HUES48 (cell line): Measurements from ENCODE around the gene TNS1.
"Not testable (repeated sequence)": the region's sequence is repeated elsewhere in the genome, so short reads cannot be mapped to it uniquely, and the experiment has no call there.

Experiments
- H3K27ac ChIP-seq: one replicate; pipeline ENCODE4 v1.7.0; 2013; ENCODE audit warnings: low read depth, low read length, inconsistent platforms
- H3K27me3 ChIP-seq: 2 replicates; pipeline ENCODE4 v1.6.1; 2013; ENCODE audit warnings: mild to moderate bottlenecking, low read length; ENCODE audit not compliant: control insufficient read depth, insufficient read depth
- H3K36me3 ChIP-seq: 2 replicates; pipeline ENCODE4 v1.6.1; 2013; ENCODE audit warnings: low read length; ENCODE audit not compliant: control insufficient read depth, insufficient read depth
- H3K4me1 ChIP-seq: 2 replicates; pipeline ENCODE4 v1.6.1; 2013; ENCODE audit warnings: mild to moderate bottlenecking, low read length; ENCODE audit not compliant: control insufficient read depth, insufficient read depth
- H3K4me3 ChIP-seq: 2 replicates; pipeline ENCODE4 v1.5.1; 2013; ENCODE audit warnings: mild to moderate bottlenecking, low read depth, low read length
- H3K9ac ChIP-seq: 2 replicates; pipeline ENCODE4 v1.6.1; 2013; ENCODE audit warnings: mild to moderate bottlenecking, low read depth, low read length, moderate library complexity
- H3K9me3 ChIP-seq: 2 replicates; pipeline ENCODE4 v1.6.1; 2013; ENCODE audit warnings: low read length; ENCODE audit not compliant: control insufficient read depth, insufficient read depth

TNS1 gene

DNA sequence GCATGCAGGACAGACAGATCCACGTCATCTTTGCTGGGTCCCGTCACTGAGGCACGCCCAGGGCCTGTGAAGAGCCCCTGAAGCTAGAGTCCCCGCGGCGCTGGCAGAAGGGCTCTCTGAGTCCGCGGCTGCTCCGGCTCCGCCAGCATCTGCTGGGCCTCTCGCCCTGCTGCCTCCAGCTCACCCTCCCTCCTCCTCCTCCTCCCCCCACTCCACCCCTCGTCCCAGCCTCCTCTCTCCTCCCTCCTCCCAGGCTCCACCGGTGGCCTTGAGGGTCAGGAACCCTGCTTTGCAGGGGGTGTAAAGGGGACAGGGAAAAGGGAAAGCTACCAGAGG lies at the start of gene TNS1:
Gene TNS1 (minus strand): TSS at position 151 of the 336 bp plus-strand sequence. CDS start 123 bp downstream, at position 28.
- H3K4me3 ChIP-seq: no peak within 1 kb of the TSS
- H3K27ac ChIP-seq: no peak within 1 kb of the TSS

DNA sequence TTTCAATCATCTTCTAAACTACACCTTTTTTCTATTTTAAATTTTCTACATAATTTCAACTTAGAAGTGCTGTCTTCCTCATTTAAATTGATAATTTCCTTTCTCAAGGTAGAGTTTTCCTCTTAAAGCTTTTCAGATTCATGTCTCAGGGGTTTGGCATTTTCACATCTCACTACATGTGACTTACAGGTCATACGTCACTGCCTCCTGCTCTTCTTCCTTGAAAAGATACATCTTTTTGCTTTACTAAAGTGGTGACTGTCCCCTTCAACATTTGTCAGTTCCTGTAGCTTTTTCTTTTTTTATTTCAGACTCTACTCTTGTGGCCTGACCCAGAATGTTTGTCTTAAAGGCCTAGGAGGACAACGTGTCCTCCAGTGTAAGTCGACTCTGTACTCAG lies 49.1 kb upstream of the TNS1 start:
- Histone ChIP-seq H3K27me3 (no peaks in the 10 kb centered on the region), H3K9me3 (no peaks in the 10 kb centered on the region), H3K4me1 (no peaks in the 10 kb centered on the region), H3K4me3 (no peak overlapping the region), H3K9ac (no peak overlapping the region), H3K36me3 (no peaks in the 10 kb centered on the region), H3K27ac (no peak overlapping the region)

More for the DNA sequence above, at the start of gene TNS1:
- Histone ChIP-seq H3K9me3 (no peaks in the 10 kb centered on the region), H3K4me1 (0 out of 2 replicates have a peak, but pooled peaks cover 4% of the 10 kb centered on the region), H3K9ac (no peak within 1 kb of the TSS), H3K36me3 (no peaks in the 10 kb centered on the region), H3K27me3 (peaks cover 2% of the 10 kb centered on the region; the same call in 1 of the 2 replicates)

DNA sequence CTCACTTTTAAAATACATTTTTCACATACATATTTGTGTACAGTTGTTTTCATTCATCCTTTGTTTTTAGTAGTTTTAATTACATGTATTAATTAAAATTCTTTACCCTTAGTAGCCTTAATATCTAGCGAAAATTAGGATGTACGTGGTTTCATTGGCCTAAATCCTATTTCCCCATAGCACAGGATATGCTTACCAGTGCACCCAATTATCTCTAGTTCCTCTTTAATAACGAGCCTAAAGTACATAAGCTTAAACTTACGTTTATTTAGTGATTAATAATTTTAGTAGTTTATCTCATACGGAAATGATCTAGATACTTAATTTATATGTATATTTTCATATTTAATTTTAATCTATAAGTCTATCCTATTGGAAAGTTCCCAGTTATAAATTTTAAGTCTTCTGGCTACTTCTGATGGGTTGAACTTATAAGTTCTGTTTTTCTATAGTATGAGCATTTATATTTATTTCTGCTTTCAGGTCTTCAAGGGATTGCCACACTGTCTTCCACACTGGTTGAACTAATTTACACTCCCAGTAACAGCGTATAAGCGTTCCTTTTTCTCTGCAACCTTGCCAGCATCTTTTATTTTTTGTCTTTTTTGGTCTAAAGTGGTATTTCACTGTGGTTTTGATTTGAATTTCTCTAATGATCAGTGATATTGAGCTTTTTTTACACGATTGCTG lies 44.9 kb upstream of the TNS1 start:
- Histone ChIP-seq H3K9me3 (no peaks in the 10 kb centered on the region), H3K27ac (no peak overlapping the region), H3K9ac (no peak overlapping the region), H3K27me3 (no peaks in the 10 kb centered on the region), H3K36me3 (no peaks in the 10 kb centered on the region), H3K4me1 (no peaks in the 10 kb centered on the region), H3K4me3 (no peak overlapping the region)

DNA sequence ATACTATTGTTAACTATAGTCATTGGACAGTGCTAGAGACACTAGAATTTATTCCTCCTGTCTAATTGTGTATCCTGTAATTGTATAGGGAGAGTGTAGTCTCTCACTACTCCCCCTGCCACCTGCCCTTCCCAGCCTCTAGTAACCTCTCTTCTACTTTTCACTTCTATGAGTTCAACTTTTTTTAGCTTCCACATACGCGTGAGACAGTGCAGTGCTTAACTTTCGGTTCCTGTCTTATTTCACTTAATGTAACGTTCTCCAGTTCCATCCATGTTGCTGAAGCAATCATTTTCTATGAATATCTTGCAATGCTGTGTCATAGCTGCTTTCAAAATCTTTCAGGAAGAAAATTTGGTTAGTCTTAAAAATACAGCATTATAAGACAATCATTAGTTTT lies 43.4 kb upstream of the TNS1 start:
- Histone ChIP-seq H3K9ac (no peak overlapping the region), H3K4me3 (no peak overlapping the region), H3K27ac (no peak overlapping the region), H3K9me3 (no peaks in the 10 kb centered on the region), H3K36me3 (no peaks in the 10 kb centered on the region), H3K27me3 (no peaks in the 10 kb centered on the region), H3K4me1 (no peaks in the 10 kb centered on the region)

DNA sequence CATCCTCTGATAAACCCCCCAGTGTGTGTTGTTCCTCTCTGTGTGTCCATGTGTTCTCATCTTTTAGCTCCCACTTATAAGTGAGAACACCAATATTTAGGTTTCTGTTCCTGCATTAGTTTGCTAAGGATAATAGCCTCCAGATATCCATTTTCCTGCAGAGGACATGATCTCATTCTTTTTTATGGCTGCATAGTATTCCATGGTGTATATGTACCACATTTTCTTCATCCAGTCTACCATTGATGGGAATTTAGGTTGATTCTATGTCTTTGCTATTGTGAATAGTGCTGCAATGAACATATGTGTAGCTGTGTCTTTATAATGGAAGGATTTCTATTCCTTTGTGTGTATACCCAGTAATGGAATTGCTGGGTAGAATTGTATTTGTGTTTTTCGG lies 41.8 kb upstream of the TNS1 start:
- not testable (repeated sequence) for H3K4me3 ChIP-seq, H3K9ac ChIP-seq, H3K4me1 ChIP-seq, H3K9me3 ChIP-seq, H3K36me3 ChIP-seq, H3K27ac ChIP-seq, H3K27me3 ChIP-seq

DNA sequence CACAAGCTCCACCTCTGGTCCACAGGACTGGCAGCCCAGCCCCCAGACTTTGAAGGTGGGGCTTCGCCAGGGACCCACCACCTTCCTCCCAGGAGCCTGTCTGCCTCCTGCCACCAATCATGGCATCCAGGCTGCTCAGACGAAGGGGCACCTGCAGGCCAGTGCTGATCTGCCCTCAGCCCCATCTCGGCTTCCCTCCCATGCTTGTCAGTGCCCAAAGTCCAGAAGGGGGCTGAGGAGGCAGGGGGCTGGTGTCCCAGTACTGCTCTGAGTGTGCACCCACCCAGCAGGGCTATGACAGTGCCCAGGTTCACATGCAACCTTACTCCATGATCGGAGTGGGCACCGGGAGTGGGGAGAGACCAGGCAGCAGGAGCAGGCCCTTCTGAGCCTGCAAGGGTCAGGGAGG lies 40.9 kb upstream of the TNS1 start:
- Histone ChIP-seq H3K9me3 (no peaks in the 10 kb centered on the region), H3K27me3 (no peaks in the 10 kb centered on the region), H3K36me3 (no peaks in the 10 kb centered on the region), H3K27ac (no peak overlapping the region), H3K4me3 (no peak overlapping the region), H3K4me1 (no peaks in the 10 kb centered on the region), H3K9ac (no peak overlapping the region)

DNA sequence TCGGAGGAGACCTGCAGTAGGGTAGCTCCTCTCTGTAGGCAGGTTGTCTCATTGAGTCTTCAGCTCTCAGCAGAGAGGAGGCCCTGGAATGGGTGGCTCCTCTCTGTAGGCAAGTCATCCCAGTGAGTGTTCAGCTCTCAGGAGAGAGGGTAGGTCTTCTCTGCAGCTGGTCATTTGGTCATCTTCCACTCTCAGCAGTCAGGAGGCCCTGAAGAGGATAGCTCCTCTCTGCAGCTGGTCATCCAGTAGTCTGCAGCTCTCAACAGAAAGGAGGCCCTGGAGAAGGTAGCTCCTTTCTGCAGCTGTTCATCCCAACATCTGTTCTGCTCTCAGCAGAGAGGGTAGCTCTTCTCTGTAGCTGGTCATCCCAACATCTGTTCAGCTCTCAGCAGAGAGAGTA lies 40.3 kb upstream of the TNS1 start:
- Histone ChIP-seq H3K4me1 (no peaks in the 10 kb centered on the region), H3K27ac (no peak overlapping the region), H3K9me3 (no peaks in the 10 kb centered on the region), H3K27me3 (no peaks in the 10 kb centered on the region), H3K4me3 (no peak overlapping the region), H3K36me3 (no peaks in the 10 kb centered on the region), H3K9ac (no peak overlapping the region)

DNA sequence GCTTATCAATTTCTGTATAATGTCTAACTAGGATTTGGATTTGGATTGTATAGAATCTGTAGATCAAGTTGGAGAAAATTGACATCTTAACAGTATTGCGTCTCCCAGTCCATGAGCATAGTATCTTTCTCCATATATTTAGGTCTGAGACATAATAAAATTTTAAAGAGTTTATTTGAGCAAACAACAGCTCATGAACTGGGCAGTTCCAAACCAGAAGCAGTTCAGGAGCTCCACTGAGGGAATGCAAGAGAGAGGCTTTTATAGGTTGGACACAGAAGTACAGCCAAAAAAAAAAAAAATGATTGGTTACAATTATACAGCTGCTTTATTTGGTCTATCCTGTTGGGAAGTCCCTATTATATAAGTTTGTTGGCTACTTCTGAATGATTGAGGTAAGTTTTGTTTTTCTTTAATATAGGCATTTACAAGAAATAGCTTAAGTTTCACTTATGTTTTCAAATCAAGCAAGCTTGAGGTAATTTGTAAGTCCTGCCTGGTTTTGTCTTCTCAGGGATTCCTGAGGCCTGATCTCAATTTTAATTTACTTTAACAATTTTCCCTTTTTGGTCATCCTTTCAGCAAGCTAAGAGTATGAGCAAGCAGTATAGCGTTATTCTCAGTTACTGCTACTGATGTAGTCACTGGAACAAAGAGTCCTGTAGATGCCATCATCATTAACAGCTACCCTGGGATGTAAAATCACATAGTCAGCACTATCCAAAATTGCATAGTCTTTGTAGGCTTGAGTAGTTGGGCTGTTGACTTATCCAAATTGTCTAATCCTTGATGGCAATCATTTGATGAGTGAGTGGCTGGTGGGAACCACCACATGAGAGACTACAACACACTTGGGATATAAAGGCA lies 38.7 kb upstream of the TNS1 start:
- Histone ChIP-seq H3K4me3 (no peak overlapping the region), H3K4me1 (no peaks in the 10 kb centered on the region), H3K27me3 (no peaks in the 10 kb centered on the region), H3K9ac (no peak overlapping the region), H3K36me3 (no peaks in the 10 kb centered on the region), H3K27ac (no peak overlapping the region), H3K9me3 (no peaks in the 10 kb centered on the region)

DNA sequence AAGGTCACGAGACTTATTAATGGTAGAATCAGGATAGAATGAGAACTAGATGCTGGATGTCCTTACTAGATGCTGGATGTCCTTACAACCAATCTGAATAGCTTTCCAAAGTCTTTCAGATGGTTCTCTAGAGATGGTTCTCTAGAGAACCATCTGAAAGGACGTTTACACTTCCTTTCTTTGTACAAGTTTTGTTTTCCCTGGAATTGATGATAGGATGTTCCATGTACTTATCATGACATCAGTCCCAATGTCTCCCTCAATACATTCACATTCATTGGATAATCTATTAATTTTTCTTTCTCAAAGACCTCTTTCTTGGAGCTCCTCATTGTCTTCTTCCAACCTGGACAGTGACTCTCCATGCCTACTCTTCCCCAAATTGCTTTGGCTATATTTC lies 38.1 kb upstream of the TNS1 start:
- Histone ChIP-seq H3K9me3 (no peaks in the 10 kb centered on the region), H3K4me3 (no peak overlapping the region), H3K27me3 (no peaks in the 10 kb centered on the region), H3K9ac (no peak overlapping the region), H3K27ac (no peak overlapping the region), H3K4me1 (no peaks in the 10 kb centered on the region), H3K36me3 (no peaks in the 10 kb centered on the region)

DNA sequence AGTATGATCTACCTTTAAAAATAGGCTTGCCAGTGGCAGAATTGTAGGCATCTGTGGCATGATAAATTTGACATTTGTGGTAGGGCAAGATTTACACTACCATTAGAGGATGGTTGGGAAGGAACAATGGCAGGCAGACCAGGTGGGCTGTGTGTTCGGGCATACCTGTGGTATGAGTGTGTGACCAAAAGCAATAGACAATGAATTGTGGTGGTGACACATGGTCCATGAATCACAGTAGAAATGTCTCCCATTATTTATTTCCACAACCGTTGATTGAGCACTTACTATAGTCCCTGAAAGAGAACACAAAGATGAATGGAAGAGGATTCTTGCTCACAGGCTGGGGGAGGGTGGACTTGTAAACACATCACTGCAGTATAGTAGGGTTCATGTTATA lies 36.4 kb upstream of the TNS1 start:
- Histone ChIP-seq H3K9ac (no peak overlapping the region), H3K9me3 (no peaks in the 10 kb centered on the region), H3K36me3 (no peaks in the 10 kb centered on the region), H3K4me1 (no peaks in the 10 kb centered on the region), H3K27me3 (peaks cover 5% of the 10 kb centered on the region), H3K27ac (no peak overlapping the region), H3K4me3 (no peak overlapping the region)

DNA sequence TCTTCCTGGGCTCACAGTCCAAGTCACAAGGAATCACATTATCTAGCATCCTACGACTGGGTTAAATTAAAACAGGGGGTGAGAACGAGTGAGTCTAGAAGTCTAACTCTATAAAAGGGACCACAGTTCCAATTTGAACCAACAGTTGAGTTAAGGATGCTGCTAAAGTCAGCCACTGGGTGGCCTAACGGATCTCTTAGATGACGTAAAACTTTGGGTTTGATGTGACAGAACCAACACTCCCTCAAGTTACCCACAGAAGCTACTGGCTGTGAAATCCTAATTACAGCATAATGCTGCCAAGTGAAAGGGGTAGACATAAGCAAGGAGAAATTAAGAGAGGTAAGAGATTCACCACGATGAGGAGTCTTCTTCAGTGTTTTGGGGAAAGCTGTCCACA lies 33.6 kb upstream of the TNS1 start:
- no peaks in the 10 kb centered on the region for H3K9me3 ChIP-seq
- H3K4me3 ChIP-seq: no peak overlapping the region
- H3K36me3 ChIP-seq: no peaks in the 10 kb centered on the region
- H3K27ac ChIP-seq: no peak overlapping the region
- H3K9ac ChIP-seq: no peak overlapping the region
- no peaks in the 10 kb centered on the region for H3K4me1 ChIP-seq
- peaks cover 29% of the 10 kb centered on the region for H3K27me3 ChIP-seq
